Measurements from ENCODE around the gene UBE2F. TPM values are rescaled to one million over a fixed set of nuclear protein-coding genes. Genes with fewer than 3 reads are reported as not detected.

The UBE2F gene
- total RNA-seq, 1 donor from 2014 or later = 62.3 TPM

DNA sequence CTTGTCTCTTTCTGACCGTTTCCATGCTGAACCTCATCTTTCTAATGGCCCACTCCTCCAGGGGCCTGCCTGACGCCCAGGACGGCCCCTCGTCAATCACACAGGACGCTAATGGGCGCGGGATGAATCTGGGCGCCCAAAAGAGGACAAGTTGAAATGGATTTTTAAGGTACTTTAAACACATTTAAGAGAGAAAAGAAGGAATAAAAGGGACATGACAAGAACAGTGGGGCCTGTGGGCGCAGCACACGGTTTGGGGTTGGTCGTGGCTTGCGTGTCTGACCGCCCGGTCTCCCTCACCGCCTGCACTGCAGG, 607 bp upstream of the UBE2F start:
- no peak for DNase-seq (ENCODE audit: low read depth)
- H3K27me3 ChIP-seq (ENCODE audit: control insufficient read depth, insufficient read depth, low read length) = no peaks in the 10 kb centered on the region
- no peaks in the 10 kb centered on the region for H3K36me3 ChIP-seq (ENCODE audit: control insufficient read depth, insufficient read depth, low read length)
- TF ChIP-seq, protein P1, sequence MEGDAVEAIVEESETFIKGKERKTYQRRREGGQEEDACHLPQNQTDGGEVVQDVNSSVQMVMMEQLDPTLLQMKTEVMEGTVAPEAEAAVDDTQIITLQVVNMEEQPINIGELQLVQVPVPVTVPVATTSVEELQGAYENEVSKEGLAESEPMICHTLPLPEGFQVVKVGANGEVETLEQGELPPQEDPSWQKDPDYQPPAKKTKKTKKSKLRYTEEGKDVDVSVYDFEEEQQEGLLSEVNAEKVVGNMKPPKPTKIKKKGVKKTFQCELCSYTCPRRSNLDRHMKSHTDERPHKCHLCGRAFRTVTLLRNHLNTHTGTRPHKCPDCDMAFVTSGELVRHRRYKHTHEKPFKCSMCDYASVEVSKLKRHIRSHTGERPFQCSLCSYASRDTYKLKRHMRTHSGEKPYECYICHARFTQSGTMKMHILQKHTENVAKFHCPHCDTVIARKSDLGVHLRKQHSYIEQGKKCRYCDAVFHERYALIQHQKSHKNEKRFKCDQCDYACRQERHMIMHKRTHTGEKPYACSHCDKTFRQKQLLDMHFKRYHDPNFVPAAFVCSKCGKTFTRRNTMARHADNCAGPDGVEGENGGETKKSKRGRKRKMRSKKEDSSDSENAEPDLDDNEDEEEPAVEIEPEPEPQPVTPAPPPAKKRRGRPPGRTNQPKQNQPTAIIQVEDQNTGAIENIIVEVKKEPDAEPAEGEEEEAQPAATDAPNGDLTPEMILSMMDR (IDR thresholded peaks at IDR 0.05; ENCODE audit: insufficient read depth, low read length, poor library complexity, severe bottlenecking) = no peak
- H3K4me3 ChIP-seq (ENCODE audit: low read depth, low read length) = peak overlapping the region; percentile 93

- TF ChIP-seq, protein P1 (IDR thresholded peaks at IDR 0.05; ENCODE audit: insufficient read depth, low read length, poor library complexity, severe bottlenecking) = no peak
- H3K4me3 ChIP-seq (ENCODE audit: low read depth, low read length) = peak overlapping the region; percentile 93
- H3K27me3 ChIP-seq (ENCODE audit: control insufficient read depth, insufficient read depth, low read length) = no peaks in the 10 kb centered on the region
- H3K36me3 ChIP-seq (ENCODE audit: control insufficient read depth, insufficient read depth, low read length) = no peaks in the 10 kb centered on the region
- no peak for DNase-seq (ENCODE audit: low read depth)
Measured at GRCh38 chr2:237967463-237967951, 693 bp downstream of the UBE2F start.

GRCh38 chr2:237968048-237968862, 1.4 kb downstream of the UBE2F start:
- Histone ChIP-seq H3K4me3 (ENCODE audit: low read depth, low read length) (peak overlapping the region; percentile 93), H3K36me3 (ENCODE audit: control insufficient read depth, insufficient read depth, low read length) (no peaks in the 10 kb centered on the region), H3K27me3 (ENCODE audit: control insufficient read depth, insufficient read depth, low read length) (no peaks in the 10 kb centered on the region)
- peak; percentile 9 for DNase-seq (ENCODE audit: low read depth)
- TF ChIP-seq, protein P1 (IDR thresholded peaks at IDR 0.05; ENCODE audit: insufficient read depth, low read length, poor library complexity, severe bottlenecking) = no peak

DNA sequence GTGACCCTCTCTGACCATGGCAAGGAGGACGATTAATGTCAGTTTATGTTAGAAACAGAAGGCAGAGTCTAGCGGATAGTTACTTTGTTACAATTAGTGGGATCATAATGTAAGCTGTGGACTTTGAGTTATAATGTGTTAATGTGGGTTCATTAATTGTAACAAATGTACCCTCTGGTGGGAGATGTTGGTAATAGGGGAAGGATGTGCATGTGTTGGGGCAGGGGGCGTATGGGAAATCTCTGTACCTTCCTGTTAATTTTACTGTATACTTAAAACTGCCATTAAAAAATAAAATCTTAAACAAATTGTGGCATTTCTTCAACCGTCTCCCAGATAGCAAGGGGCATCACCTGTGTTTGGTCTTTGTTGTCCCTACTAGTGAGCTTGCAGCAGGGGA, 4.8 kb downstream of the UBE2F start:
- TF ChIP-seq, protein P1 (IDR thresholded peaks at IDR 0.05; ENCODE audit: insufficient read depth, low read length, poor library complexity, severe bottlenecking) = no peak
- Histone ChIP-seq H3K27me3 (ENCODE audit: control insufficient read depth, insufficient read depth, low read length) (no peaks in the 10 kb centered on the region), H3K4me3 (ENCODE audit: low read depth, low read length) (no peak overlapping the region), H3K36me3 (ENCODE audit: control insufficient read depth, insufficient read depth, low read length) (no peaks in the 10 kb centered on the region)
- no peak for DNase-seq (ENCODE audit: low read depth)

GRCh38 chr2:237972211-237972610, 5.4 kb downstream of the UBE2F start:
- H3K4me3 ChIP-seq (ENCODE audit: low read depth, low read length) = no peak overlapping the region
- no peaks in the 10 kb centered on the region for H3K27me3 ChIP-seq (ENCODE audit: control insufficient read depth, insufficient read depth, low read length)
- H3K36me3 ChIP-seq (ENCODE audit: control insufficient read depth, insufficient read depth, low read length) = peaks cover under 1% of the 10 kb centered on the region
- TF ChIP-seq, protein P1 (IDR thresholded peaks at IDR 0.05; ENCODE audit: insufficient read depth, low read length, poor library complexity, severe bottlenecking) = no peak
- DNase-seq (ENCODE audit: low read depth) = no peak

DNA sequence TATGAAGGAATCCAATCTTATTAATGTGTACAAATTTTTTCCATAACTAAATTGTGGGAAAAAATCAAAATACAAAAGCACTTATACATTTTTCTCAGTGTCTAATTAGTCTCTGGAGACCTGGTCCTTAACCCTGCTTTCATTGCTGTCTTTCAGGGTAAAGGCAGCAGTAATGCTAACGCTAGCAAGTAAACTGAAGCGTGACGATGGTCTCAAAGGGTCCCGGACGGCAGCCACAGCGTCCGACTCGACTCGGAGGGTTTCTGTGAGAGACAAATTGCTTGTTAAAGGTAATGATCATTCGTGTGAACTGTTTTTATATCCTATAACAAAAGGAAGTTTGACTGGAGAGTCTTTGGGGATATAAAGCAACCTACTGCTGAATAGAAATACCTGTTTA, 6.1 kb downstream of the UBE2F start:
- Histone ChIP-seq H3K27me3 (ENCODE audit: control insufficient read depth, insufficient read depth, low read length) (no peaks in the 10 kb centered on the region), H3K4me3 (ENCODE audit: low read depth, low read length) (no peak overlapping the region), H3K36me3 (ENCODE audit: control insufficient read depth, insufficient read depth, low read length) (peaks cover 1% of the 10 kb centered on the region)
- DNase-seq (ENCODE audit: low read depth) = no peak
- TF ChIP-seq, protein P1 (IDR thresholded peaks at IDR 0.05; ENCODE audit: insufficient read depth, low read length, poor library complexity, severe bottlenecking) = no peak
